ENCODE measurements around the gene POFUT1. TPM values are rescaled to one million over a fixed set of nuclear protein-coding genes. Genes with fewer than 3 reads are reported as not detected.

POFUT1 gene
- total and polyA plus RNA-seq, 2 of the 8 experiments (the other 6 are each of a cell fraction or from before 2014, with no cell fraction given) = 19.4 to 24.4 TPM

DNA sequence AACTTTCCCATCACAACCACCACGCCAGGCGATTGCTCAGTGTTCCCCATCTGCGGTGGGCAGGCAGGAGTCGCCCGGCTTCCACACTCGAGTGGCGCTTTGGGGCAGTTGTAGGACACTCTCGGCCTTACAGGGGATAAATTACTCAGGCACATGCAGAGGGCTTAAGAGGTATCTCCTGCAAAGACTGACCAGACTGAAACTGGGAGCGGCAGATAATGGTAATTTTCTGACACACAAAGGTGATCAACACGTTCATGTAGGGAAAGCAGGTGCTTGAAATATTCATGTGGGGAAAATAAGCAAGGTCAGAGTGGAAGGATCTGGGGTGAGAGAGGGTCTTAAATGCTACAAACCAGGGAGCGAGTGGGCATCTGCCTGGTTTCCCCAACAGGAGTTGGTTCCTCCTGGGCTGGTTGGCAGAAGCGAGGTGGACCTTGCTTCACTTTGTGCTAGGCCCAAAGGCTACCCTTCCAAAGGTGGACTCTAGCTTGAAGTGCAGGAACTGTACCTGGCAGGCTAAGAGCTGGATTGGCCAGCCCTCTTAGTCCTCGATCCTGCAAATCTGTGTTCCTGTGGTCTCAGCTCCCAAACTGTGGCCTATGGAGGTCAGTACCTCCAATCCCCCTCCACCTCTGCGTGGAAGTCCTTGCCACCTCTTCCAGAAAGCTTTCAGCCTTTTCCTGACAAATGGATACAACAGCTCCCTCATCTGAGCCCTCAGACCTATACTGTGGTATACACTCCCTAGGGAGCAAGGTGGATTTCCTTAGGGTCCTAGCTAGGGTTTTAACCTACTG lies 16.9 kb upstream of the POFUT1 start:
- Histone ChIP-seq H3K14ac (ENCODE audit: insufficient read length) (no peak overlapping the region), H3K27ac (ENCODE audit: low read depth, low read length) (peak overlapping the region; percentile 75; the same call in 1 of the 2 replicates), H3K4me3 (ENCODE audit: extremely low read depth in 1 of 4, insufficient read depth in 2 of 4, low read depth in 3 of 4, low read length in 4 of 4) (peak overlapping the region; percentile 53 to 76 (median 69)), H4K91ac (replicated peaks; ENCODE audit: insufficient read length, low read length) (no peak overlapping the region), H3K23me2 (ENCODE audit: low read depth, low read length) (peaks cover 4% of the 10 kb centered on the region; the same call in 1 of the 2 replicates), H3K79me2 (ENCODE audit: control insufficient read depth in 1 of 2, insufficient read depth in 2 of 2, low read length in 2 of 2) (peaks cover 0 to 8% of the 10 kb centered on the region in 2 experiments; a peak in 1 of 4 replicates), H2BK20ac (ENCODE audit: low read length) (no peak overlapping the region), H3K36me3 (ENCODE audit: control insufficient read depth in 2 of 4, insufficient read depth in 4 of 4, low read length in 3 of 4) (peaks cover 9 to 14% (median 11%) of the 10 kb centered on the region in 4 experiments; a peak in 7 of 8 replicates), H2BK120ac (replicated peaks; ENCODE audit: low read depth, low read length) (no peak overlapping the region), H2AFZ (ENCODE audit: low read length) (peak overlapping the region; percentile 76), H3K9ac (replicated peaks in 1 of 4; ENCODE audit: extremely low read depth in 1 of 4, low read depth in 3 of 4, low read length in 3 of 4) (peak overlapping the region in 3 of 4 experiments; percentile 13 to 85 (median 81); a peak in 5 of 7 replicates), H2AK5ac (ENCODE audit: low read depth, low read length) (no peak overlapping the region), H3K27me3 (replicated peaks in 1 of 4; ENCODE audit: control insufficient read depth in 3 of 4, extremely low read depth in 1 of 4, insufficient read depth in 3 of 4, low read length in 3 of 4) (no peaks in the 10 kb centered on the region), H2BK5ac (ENCODE audit: low read depth, low read length) (no peak overlapping the region), H3K4me2 (ENCODE audit: insufficient read depth in 1 of 2, low read depth in 2 of 2, low read length in 2 of 2) (peak overlapping the region; percentile 55 to 92), H3K23ac (ENCODE audit: insufficient read length) (no peak overlapping the region), H3K79me1 (ENCODE audit: low read depth, low read length) (0 out of 2 replicates have a peak, but pooled peaks cover 4% of the 10 kb centered on the region), H2BK12ac (ENCODE audit: low read depth, low read length) (peak overlapping the region; percentile 10; the same call in 1 of the 2 replicates), H4K20me1 (replicated peaks in 1 of 2; ENCODE audit: control insufficient read depth in 1 of 2, insufficient read depth in 2 of 2, low read length in 2 of 2) (peaks cover 4 to 12% of the 10 kb centered on the region in 2 experiments), H4K5ac (ENCODE audit: insufficient read length, low read depth, low read length) (peak overlapping the region; percentile 15), H3K18ac (ENCODE audit: extremely low read depth, low read length) (peak overlapping the region; percentile 68; the same call in 1 of the 2 replicates), H2BK15ac (ENCODE audit: low read length) (no peak overlapping the region), H3K56ac (replicated peaks; ENCODE audit: insufficient read length, low read depth, low read length) (peak overlapping the region; percentile 3), H3K4ac (replicated peaks; ENCODE audit: insufficient read length, low read depth, low read length) (no peak overlapping the region), H3K4me1 (replicated peaks in 1 of 4; ENCODE audit: control insufficient read depth in 3 of 4, insufficient read depth in 4 of 4, low read length in 3 of 4) (peaks cover 2 to 21% (median 18%) of the 10 kb centered on the region in 4 experiments), H3K9me3 (ENCODE audit: insufficient read depth in 2 of 2, low read depth in 1 of 2, low read length in 1 of 2) (peaks cover 0 to 4% of the 10 kb centered on the region in 2 experiments; a peak in 1 of 4 replicates), H4K8ac (ENCODE audit: extremely low read depth, insufficient read depth, low read length) (0 out of 2 replicates have a peak overlapping the region, but pooled peaks have one; percentile 17)
- peak in 1 of 2 experiments; percentile 56 for DNase-seq (ENCODE audit: low read depth in 1 of 2, low spot score in 2 of 2)
- FAIRE-seq = peak; percentile 45
- POLR2A ChIA-PET (ENCODE audit: partially characterized antibody) = interaction anchor here (0.6 to 5.6 kb wide), 8 partner anchors 9 to 464 kb away, joined by 3 to 77 read pairs (median 4); partner anchors contain the start of genes PLAGL2, POFUT1 and TM9SF4
- 37% methylated on average over 14 of the region's 14 CpGs; no CpG with 5 or more reads in 1 of the 2 experiments for WGBS, 2 experiments (ENCODE audit: extremely low coverage in 1 of 2, insufficient coverage in 1 of 2, insufficient read length in 1 of 2, insufficient replicate concordance in 2 of 2, low coverage in 1 of 2, low lambda C conversion rate in 2 of 2, missing lambda C conversion rate in 1 of 2)
- CTCF ChIA-PET (ENCODE audit: partially characterized antibody) = interaction anchor here (0.8 to 1.3 kb wide), 3 partner anchors 8 to 160 kb away, joined by 3 read pairs; no protein-coding TSS in a partner anchor
- TF ChIP-seq SIN3A (conservative IDR thresholded peaks at IDR 0.05 in 1 of 2, IDR thresholded peaks at IDR 0.05 in 1 of 2; ENCODE audit: low read depth in 1 of 2, low read length in 2 of 2) (no peak), SP2 (IDR thresholded peaks at IDR 0.05; ENCODE audit: low read length) (no peak), KDM1A (IDR thresholded peaks at IDR 0.05; ENCODE audit: borderline replicate concordance, low read length) (no peak), SUZ12 (IDR thresholded peaks at IDR 0.05; ENCODE audit: low read length) (no peak), EGR1 (IDR thresholded peaks at IDR 0.05; ENCODE audit: borderline replicate concordance, low read depth, low read length) (no peak), SP1 (IDR thresholded peaks at IDR 0.05; ENCODE audit: low read depth, low read length) (peak; percentile 92), POLR2A (IDR thresholded peaks at IDR 0.05; ENCODE audit: control extremely low read depth in 1 of 2, low read depth in 2 of 2, low read length in 2 of 2) (peak; percentile 41 to 53), KDM5A (IDR thresholded peaks at IDR 0.05; ENCODE audit: low read length) (no peak), CBX5 (IDR thresholded peaks at IDR 0.05; ENCODE audit: low read depth, low read length) (no peak), BRCA1 (IDR thresholded peaks at IDR 0.05; ENCODE audit: low read depth, low read length) (no peak), JUN (IDR thresholded peaks at IDR 0.05; ENCODE audit: low read depth, low read length) (no peak), RFX5 (IDR thresholded peaks at IDR 0.05; ENCODE audit: borderline replicate concordance, low read depth, low read length) (peak; percentile 29; the same call in 1 of the 2 replicates)
